Measurements from ENCODE around the gene SEPTIN2. TPM values are rescaled to one million over a fixed set of nuclear protein-coding genes. Genes with fewer than 3 reads are reported as not detected.

SEPTIN2 gene
- 405 and 430 TPM in 2 replicates for total RNA-seq

GRCh38 chr2:241315879-241316631 lies at the start of gene SEPTIN2:
Gene SEPTIN2, plus strand, starts transcription at chr2:241315925. Its CDS starts 8,308 bp downstream, at chr2:241324233.

DNA sequence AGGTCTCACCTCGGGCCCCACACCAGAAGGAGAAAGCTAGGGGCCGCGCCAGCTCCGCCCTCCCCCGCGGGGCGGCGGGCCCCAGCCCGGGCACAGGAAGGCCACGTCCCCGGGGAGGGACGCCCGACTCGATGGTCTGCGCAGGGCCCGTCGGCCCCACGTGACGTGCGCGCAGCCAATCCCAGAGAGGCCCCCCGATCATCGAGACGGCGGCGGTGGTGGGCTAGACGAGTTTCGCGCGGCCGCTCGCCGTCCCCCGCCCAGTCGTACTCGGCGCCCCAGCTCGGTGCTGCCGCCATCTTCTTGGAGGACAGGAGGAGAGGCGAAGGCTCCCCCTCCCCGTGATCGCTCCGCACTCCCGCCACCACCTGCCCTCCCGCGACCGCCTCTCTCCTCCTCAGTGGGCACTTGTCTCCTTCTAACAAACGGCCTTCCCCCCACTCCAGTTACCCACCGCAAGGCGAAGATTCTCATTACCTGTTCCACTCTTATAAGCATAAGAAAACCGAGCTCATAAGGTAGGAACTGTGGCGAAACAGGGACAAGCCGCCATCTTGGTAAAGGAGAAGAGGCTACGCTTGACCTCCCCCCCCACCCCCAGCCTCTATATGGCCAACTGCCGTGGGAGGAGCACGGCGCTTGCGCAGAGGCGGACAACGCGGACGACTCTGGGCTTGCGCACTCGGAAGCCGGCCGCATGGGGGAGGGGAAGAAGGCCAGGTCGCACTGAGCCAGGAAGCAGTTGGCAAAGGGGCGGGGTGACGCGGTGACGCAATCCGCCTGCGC lies 439 bp upstream of the SEPTIN2 start, which contains the start of gene HDLBP:
HDLBP (minus strand) TSS at position 580 of the 786 bp plus-strand sequence. CDS start 48,803 bp downstream, outside the sequence.

GRCh38 chr2:241355983-241356870 lies 40.5 kb downstream of the SEPTIN2 start, which contains the start of gene FARP2:
Gene FARP2, plus strand, starts transcription at chr2:241356285. Its CDS starts 16,823 bp downstream, at chr2:241373108.

Other genes with a start within 250 kb of the SEPTIN2 start
- gene MTERF4, start 213.6 kb upstream of the SEPTIN2 start, total RNA-seq = 36.6 and 58.6 TPM in 2 replicates
- gene PASK, start 166.5 kb upstream of the SEPTIN2 start, total RNA-seq = 2.5 and 3.9 TPM in 2 replicates
- 115 and 132 TPM in 2 replicates for gene PPP1R7, start 165.5 kb upstream of the SEPTIN2 start, total RNA-seq
- 0.09 and 0.63 TPM in 2 replicates for gene ANO7, start 127.2 kb upstream of the SEPTIN2 start, total RNA-seq
- gene HDLBP, start 253 bp upstream of the SEPTIN2 start, total RNA-seq = 1,295 and 1,692 TPM in 2 replicates
- gene FARP2, start 40.4 kb downstream of the SEPTIN2 start, total RNA-seq = 22.2 and 31.9 TPM in 2 replicates
- 138 and 195 TPM in 2 replicates for gene STK25, start 192.7 kb downstream of the SEPTIN2 start, total RNA-seq
- gene BOK, start 242.8 kb downstream of the SEPTIN2 start, total RNA-seq = 6.7 and 9.3 TPM in 2 replicates

Measured in bronchial smooth muscle cell (primary cell).